Ascending aorta (tissue), 2 donors: Measurements from ENCODE around the gene CD2AP. TPM values are rescaled to one million over a fixed set of nuclear protein-coding genes. Genes with fewer than 3 reads are reported as not detected.

Source experiments
- DNase-seq, 2 donors: peaks; one replicate each; pipeline ENCODE4 v3.0.0-alpha.2; 2019; ENCODE audit warnings: low spot score in 2 of 2
- H3K27ac ChIP-seq, 2 donors: fragments of 200-600 bp; sonication (generic); one replicate each; pipeline ENCODE4 v1.5.1; 2016 to 2017; ENCODE audit warnings: mild to moderate bottlenecking in 1 of 2
- H3K27me3 ChIP-seq: fragments of 200-600 bp; sonication (generic); one replicate; pipeline ENCODE4 v1.5.1; 2017
- H3K36me3 ChIP-seq, 2 donors: fragments of 200-600 bp; sonication (generic); one replicate each; pipeline ENCODE4 v1.5.1; 2016
- H3K4me1 ChIP-seq, 2 donors: fragments of 200-600 bp; sonication (generic); one replicate each; pipeline ENCODE4 v1.5.1; 2016 to 2017; ENCODE audit warnings: mild to moderate bottlenecking in 1 of 2
- H3K4me3 ChIP-seq, 2 donors: fragments of 200-600 bp; sonication (generic); one replicate each; pipeline ENCODE4 v1.5.1; 2016 to 2017; ENCODE audit warnings: mild to moderate bottlenecking in 1 of 2
- H3K9me3 ChIP-seq, 2 donors: fragments of 200-600 bp; sonication (generic); one replicate each; pipeline ENCODE4 v1.5.1; 2016
- intact Hi-C: fragments of 100-400 bp; cut with DNase I; formaldehyde crosslinking; loops from one replicate; pipeline ENCODE4 v1.15.1; 2023
- total RNA-seq: library from RNA; depleted of rRNA; stranded (reverse); fragments of >200 nt; gene quantifications from one replicate; pipeline ENCODE4 v1.1.0, GENCODE V29; 2016
- TF ChIP-seq, protein P1 (sequence below), 3 experiments: fragments of 200-600 bp in 2 of 3; fragments of 450-650 bp in 1 of 3; sonication (generic) in 2 of 3; IDR thresholded peaks; one replicate each; pipeline ENCODE4 v1.5.1; 2016 to 2019; ENCODE audit warnings: antibody characterized with exemption in 3 of 3, mild to moderate bottlenecking in 1 of 3, moderate library complexity in 1 of 3

The CD2AP gene
- total RNA-seq, 1 donor from 2014 or later: 18.9 TPM

DNA sequence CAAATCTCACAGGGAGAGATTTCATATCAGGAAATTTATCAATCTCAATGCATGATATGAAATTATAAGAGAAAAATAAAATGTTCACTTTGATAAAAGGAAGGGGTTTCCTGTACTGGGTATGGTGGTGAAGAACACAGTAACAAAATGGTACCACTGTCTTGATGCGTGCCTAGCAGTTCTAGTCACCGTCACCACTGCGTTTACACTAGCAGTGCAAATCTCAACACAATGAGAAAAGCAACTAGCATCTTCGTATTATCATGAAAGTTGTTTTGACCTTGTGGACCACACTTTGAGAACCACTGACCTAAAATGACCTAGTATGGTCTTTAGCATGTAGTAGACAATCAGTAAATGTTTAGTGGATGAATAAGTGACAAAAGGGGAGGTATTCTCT lies 152.4 kb downstream of the CD2AP start:
- TF ChIP-seq, protein P1, sequence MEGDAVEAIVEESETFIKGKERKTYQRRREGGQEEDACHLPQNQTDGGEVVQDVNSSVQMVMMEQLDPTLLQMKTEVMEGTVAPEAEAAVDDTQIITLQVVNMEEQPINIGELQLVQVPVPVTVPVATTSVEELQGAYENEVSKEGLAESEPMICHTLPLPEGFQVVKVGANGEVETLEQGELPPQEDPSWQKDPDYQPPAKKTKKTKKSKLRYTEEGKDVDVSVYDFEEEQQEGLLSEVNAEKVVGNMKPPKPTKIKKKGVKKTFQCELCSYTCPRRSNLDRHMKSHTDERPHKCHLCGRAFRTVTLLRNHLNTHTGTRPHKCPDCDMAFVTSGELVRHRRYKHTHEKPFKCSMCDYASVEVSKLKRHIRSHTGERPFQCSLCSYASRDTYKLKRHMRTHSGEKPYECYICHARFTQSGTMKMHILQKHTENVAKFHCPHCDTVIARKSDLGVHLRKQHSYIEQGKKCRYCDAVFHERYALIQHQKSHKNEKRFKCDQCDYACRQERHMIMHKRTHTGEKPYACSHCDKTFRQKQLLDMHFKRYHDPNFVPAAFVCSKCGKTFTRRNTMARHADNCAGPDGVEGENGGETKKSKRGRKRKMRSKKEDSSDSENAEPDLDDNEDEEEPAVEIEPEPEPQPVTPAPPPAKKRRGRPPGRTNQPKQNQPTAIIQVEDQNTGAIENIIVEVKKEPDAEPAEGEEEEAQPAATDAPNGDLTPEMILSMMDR (IDR thresholded peaks at IDR 0.05): no peak
- no peak overlapping the region for H3K27ac ChIP-seq
- H3K9me3 ChIP-seq: no peaks in the 10 kb centered on the region
- no peaks in the 10 kb centered on the region for H3K27me3 ChIP-seq
- no peak for DNase-seq
- peaks cover 0 to 8% of the 10 kb centered on the region in 2 donors for H3K4me1 ChIP-seq
- no peak overlapping the region for H3K4me3 ChIP-seq
- H3K36me3 ChIP-seq: no peaks in the 10 kb centered on the region
- intact Hi-C loops: no loop called here

DNA sequence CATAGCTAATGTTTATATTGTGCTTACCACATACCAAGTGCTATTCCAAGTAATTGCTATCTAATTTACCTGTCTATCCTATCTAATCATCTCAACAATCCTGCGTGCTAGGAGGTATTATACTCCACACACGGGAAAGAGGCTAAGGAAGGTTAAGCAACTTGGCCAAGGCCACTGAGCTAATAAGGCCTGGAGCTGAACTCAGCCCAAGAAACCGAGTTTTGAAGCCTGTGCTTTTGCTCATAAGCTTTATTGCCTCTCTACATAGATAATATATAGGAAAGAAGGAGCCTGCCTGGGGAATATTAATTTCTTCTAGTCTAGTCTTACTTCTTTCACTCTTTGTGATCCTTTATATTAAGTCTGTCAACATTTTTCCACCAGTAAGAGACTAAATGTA lies 153.0 kb downstream of the CD2AP start:
- Histone ChIP-seq H3K9me3 (no peaks in the 10 kb centered on the region), H3K27me3 (no peaks in the 10 kb centered on the region), H3K36me3 (no peaks in the 10 kb centered on the region), H3K27ac (no peak overlapping the region), H3K4me1 (peaks cover 0 to 8% of the 10 kb centered on the region in 2 donors), H3K4me3 (no peak overlapping the region)
- no peak for DNase-seq
- TF ChIP-seq, protein P1 (IDR thresholded peaks at IDR 0.05): no peak
- intact Hi-C loops: no loop called here

DNA sequence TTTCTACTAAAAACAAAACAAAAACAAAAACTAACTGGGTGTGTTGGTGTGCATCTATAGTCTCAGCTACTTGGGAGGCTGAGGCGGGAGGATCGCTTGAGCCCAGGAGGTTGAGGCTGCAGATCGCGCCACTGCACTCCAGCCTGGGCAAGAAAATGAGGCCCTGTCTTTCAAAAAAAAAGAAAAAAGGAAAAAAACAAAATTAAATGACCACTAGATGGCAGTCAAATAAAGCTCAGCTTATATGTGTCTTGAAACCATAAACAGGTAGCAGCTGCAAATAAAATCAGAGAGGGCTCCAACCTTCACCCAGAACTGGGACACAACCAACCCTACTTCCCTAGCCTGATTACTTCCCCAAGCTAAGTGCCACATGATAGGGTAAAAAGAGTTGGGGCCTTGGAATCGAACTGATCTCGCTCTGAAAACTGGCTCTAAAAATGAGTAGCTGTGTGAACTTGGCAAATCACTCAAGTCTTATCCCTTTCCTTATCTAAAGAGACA lies 153.7 kb downstream of the CD2AP start:
- H3K4me1 ChIP-seq: peaks cover 0 to 8% of the 10 kb centered on the region in 2 donors
- no peaks in the 10 kb centered on the region for H3K36me3 ChIP-seq
- H3K27ac ChIP-seq: no peak overlapping the region
- no peak overlapping the region for H3K4me3 ChIP-seq
- intact Hi-C loops: loop anchor here (1.0 kb wide), 1 partner anchor 149 kb away; no protein-coding TSS in a partner anchor
- TF ChIP-seq, protein P1 (IDR thresholded peaks at IDR 0.05): peak; percentile 8 to 61 (median 39)
- no peak for DNase-seq
- no peaks in the 10 kb centered on the region for H3K27me3 ChIP-seq
- no peaks in the 10 kb centered on the region for H3K9me3 ChIP-seq

DNA sequence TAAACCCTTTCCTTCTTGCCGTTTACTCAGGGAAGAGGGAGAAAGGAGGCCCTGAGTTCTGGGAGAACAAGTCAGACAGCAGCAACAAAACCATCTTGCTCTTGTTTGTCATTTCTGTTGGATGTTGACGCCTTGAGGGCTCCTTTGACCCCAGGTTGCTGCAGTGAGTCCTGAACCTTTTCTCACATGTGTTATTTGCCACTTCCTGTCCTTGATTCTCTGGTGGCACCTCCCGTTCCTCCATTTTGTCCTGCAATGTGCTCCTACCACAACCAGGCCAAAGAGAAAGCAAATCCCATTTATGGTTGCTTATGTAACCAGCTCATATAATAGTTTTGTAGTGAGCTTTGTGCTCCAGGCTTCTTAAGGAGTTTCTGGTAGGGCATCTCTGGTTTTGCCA lies 154.2 kb downstream of the CD2AP start:
- intact Hi-C loops: loop anchor here (1.0 kb wide), 1 partner anchor 149 kb away; no protein-coding TSS in a partner anchor
- Histone ChIP-seq H3K27ac (no peak overlapping the region), H3K9me3 (no peaks in the 10 kb centered on the region), H3K27me3 (no peaks in the 10 kb centered on the region), H3K36me3 (no peaks in the 10 kb centered on the region), H3K4me3 (no peak overlapping the region), H3K4me1 (peaks cover 0 to 8% of the 10 kb centered on the region in 2 donors)
- no peak for DNase-seq
- TF ChIP-seq, protein P1 (IDR thresholded peaks at IDR 0.05): no peak

DNA sequence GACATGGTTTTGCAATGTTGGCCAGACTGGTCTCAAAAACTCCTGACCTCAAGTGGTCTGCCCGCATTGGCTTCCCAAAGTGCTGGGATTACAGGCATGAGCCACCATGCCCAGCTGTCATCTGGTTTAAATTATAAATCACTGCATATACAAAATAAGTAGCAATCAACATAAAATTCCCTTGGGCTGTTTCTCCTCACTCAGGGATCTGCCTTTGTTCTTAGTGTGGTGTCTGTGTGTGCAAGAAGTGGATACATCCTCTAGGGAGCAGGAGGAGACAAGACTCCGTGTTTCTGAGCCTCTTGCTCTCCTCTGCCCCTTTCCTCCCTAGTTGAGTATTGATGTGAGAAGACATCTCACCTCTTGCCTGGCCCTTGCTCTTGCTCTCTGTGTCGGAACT lies 155.6 kb downstream of the CD2AP start:
- Histone ChIP-seq H3K27me3 (no peaks in the 10 kb centered on the region), H3K9me3 (no peaks in the 10 kb centered on the region), H3K27ac (no peak overlapping the region), H3K4me1 (peaks cover 0 to 8% of the 10 kb centered on the region in 2 donors), H3K36me3 (no peaks in the 10 kb centered on the region), H3K4me3 (no peak overlapping the region)
- TF ChIP-seq, protein P1 (IDR thresholded peaks at IDR 0.05): no peak
- intact Hi-C loops: no loop called here
- DNase-seq: no peak
